IMR-90 (cell line): Measurements from ENCODE around the gene DENND1B. TPM values are rescaled to one million over a fixed set of nuclear protein-coding genes. Genes with fewer than 3 reads are reported as not detected.

ENCODE experiments used
- ATAC-seq: fragments of 200-7000 bp; cut with Tn5 transposase; 2 replicates; pipeline ENCODE4 v1.9.1; 2020; ENCODE audit warnings: low read depth, mild to moderate bottlenecking, moderate library complexity
- BruUV-seq: library from RNA; stranded (reverse); fragments of 400-500 nt; replicated peaks from 2 replicates; lab custom pipeline; 2021; lab: Mats Ljungman, UMichigan
- CTCF ChIA-PET: fragments of 300-600 bp; formaldehyde crosslinking; extraction: SDS; loops from one replicate; lab custom pipeline; 2021; ENCODE audit warnings: antibody characterized with exemption; lab: Yijun Ruan, JAX
- POLR2A ChIA-PET: fragments of 300-600 bp; sonication (Branson Sonifier 250); formaldehyde crosslinking; loops from one replicate; lab custom pipeline; 2022; ENCODE audit warnings: antibody characterized with exemption; ENCODE audit not compliant: unreplicated experiment; lab: Charles Lee
- DNase-seq: peaks from one replicate; pipeline ENCODE4 v3.0.0; 2013
- H2AFZ ChIP-seq: replicated peaks from 2 replicates; pipeline ENCODE3; 2013; ENCODE audit warnings: low read length, mild to moderate bottlenecking; ENCODE audit not compliant: poor library complexity
- H2AK5ac ChIP-seq: 2 replicates; pipeline ENCODE4 v1.6.1; 2013; ENCODE audit warnings: low read depth, low read length, inconsistent platforms
- H2AK9ac ChIP-seq: replicated peaks from 2 replicates; pipeline ENCODE3; 2013; ENCODE audit warnings: mild to moderate bottlenecking, low read depth, low read length, moderate library complexity; ENCODE audit not compliant: poor library complexity
- H2BK120ac ChIP-seq: 2 replicates; pipeline ENCODE4 v1.6.1; 2013; ENCODE audit warnings: low read depth, low read length, inconsistent platforms
- H2BK15ac ChIP-seq: 3 replicates; pipeline ENCODE4 v1.6.1; 2013; ENCODE audit warnings: low read depth, low read length, inconsistent platforms
- H2BK20ac ChIP-seq: 2 replicates; pipeline ENCODE4 v1.6.1; 2013; ENCODE audit warnings: low read depth, mild to moderate bottlenecking, inconsistent platforms, low read length, moderate library complexity
- H2BK5ac ChIP-seq: 2 replicates; pipeline ENCODE4 v1.6.1; 2013; ENCODE audit warnings: mild to moderate bottlenecking, low read depth, low read length, inconsistent platforms; ENCODE audit not compliant: poor library complexity, severe bottlenecking
- H3K14ac ChIP-seq: replicated peaks from 2 replicates; pipeline ENCODE4 v1.6.1; 2013; ENCODE audit warnings: low read depth, low read length, inconsistent platforms
- H3K18ac ChIP-seq: 2 replicates; pipeline ENCODE4 v1.6.1; 2013; ENCODE audit warnings: low read depth, low read length, control low read depth
- H3K23ac ChIP-seq: 2 replicates; pipeline ENCODE4 v1.6.1; 2013; ENCODE audit warnings: low read depth, low read length, inconsistent platforms
- H3K27ac ChIP-seq: 2 replicates; pipeline ENCODE4 v1.5.1; 2013; ENCODE audit warnings: mild to moderate bottlenecking, control low read depth, low read length; ENCODE audit not compliant: insufficient read depth
- H3K27me3 ChIP-seq: 2 replicates; pipeline ENCODE4 v1.6.1; 2013; ENCODE audit warnings: low read length; ENCODE audit not compliant: control insufficient read depth, insufficient read depth
- H3K36me3 ChIP-seq: 2 replicates; pipeline ENCODE4 v1.6.1; 2013; ENCODE audit warnings: low read length, mixed read lengths; ENCODE audit not compliant: control insufficient read depth, insufficient read depth
- H3K4ac ChIP-seq: 2 replicates; pipeline ENCODE4 v1.6.1; 2013; ENCODE audit warnings: low read depth, low read length, inconsistent platforms
- H3K4me1 ChIP-seq: 2 replicates; pipeline ENCODE4 v1.6.1; 2013; ENCODE audit warnings: low read length, mixed read lengths; ENCODE audit not compliant: control insufficient read depth, insufficient read depth
- H3K4me2 ChIP-seq: 2 replicates; pipeline ENCODE4 v1.6.1; 2013; ENCODE audit warnings: low read depth, mild to moderate bottlenecking, control low read depth, low read length, moderate library complexity
- H3K4me3 ChIP-seq: 2 replicates; pipeline ENCODE4 v1.5.1; 2013; ENCODE audit warnings: low read depth, mild to moderate bottlenecking, control low read depth, low read length, moderate library complexity; ENCODE audit not compliant: insufficient read depth
- H3K56ac ChIP-seq: 2 replicates; pipeline ENCODE4 v1.6.1; 2013; ENCODE audit warnings: low read length, inconsistent platforms; ENCODE audit not compliant: insufficient read depth; ENCODE audit errors: extremely low read depth
- H3K79me1 ChIP-seq, 2 experiments: 2 replicates each; pipeline ENCODE4 v1.6.1; 2013; ENCODE audit warnings: low read length in 2 of 2, inconsistent platforms in 1 of 2, low read depth in 1 of 2
- H3K9ac ChIP-seq: 2 replicates; pipeline ENCODE4 v1.6.1; 2013; ENCODE audit warnings: low read depth, low read length, control low read depth
- H3K9me1 ChIP-seq: 2 replicates; pipeline ENCODE4 v1.6.1; 2013; ENCODE audit warnings: low read length, inconsistent platforms; ENCODE audit not compliant: insufficient read depth
- H3K9me3 ChIP-seq: 2 replicates; pipeline ENCODE4 v1.6.1; 2013; ENCODE audit warnings: low read length; ENCODE audit not compliant: control insufficient read depth, insufficient read depth
- H4K20me1 ChIP-seq: 2 replicates; pipeline ENCODE4 v1.6.1; 2013; ENCODE audit warnings: low read length, inconsistent platforms; ENCODE audit not compliant: insufficient read depth
- H4K5ac ChIP-seq: 2 replicates; pipeline ENCODE4 v1.6.1; 2013; ENCODE audit warnings: mild to moderate bottlenecking, low read depth, low read length, control low read depth
- H4K8ac ChIP-seq, 2 experiments: 2 replicates each; pipeline ENCODE4 v1.6.1; 2013; ENCODE audit warnings: low read depth in 2 of 2, low read length in 2 of 2, control low read depth in 1 of 2, inconsistent platforms in 1 of 2
- H4K91ac ChIP-seq: 2 replicates; pipeline ENCODE4 v1.6.1; 2013; ENCODE audit warnings: low read depth, low read length, inconsistent platforms; ENCODE audit not compliant: insufficient read depth
- BHLHE40 ChIP-seq: fragments of 150-350 bp; IDR thresholded peaks from 2 replicates; pipeline ENCODE4 v1.6.1; 2016; ENCODE audit warnings: mild to moderate bottlenecking, low read depth, low read length
- MAFK ChIP-seq: IDR thresholded peaks from 2 replicates; pipeline ENCODE4 v1.6.1; 2012; ENCODE audit warnings: low read depth, low read length, improper control_type of control experiment
- MAZ ChIP-seq: IDR thresholded peaks from 2 replicates; pipeline ENCODE4 v1.6.1; 2012; ENCODE audit warnings: low read depth, mild to moderate bottlenecking, low read length, improper control_type of control experiment, moderate library complexity, borderline replicate concordance
- MXI1 ChIP-seq: IDR thresholded peaks from 2 replicates; pipeline ENCODE4 v1.6.1; 2012; ENCODE audit warnings: low read depth, mild to moderate bottlenecking, low read length, moderate library complexity, borderline replicate concordance
- NFE2L2 ChIP-seq: fragments of 150-350 bp; IDR thresholded peaks from 2 replicates; pipeline ENCODE4 v1.6.1; 2016; ENCODE audit warnings: low read depth, mild to moderate bottlenecking, low read length
- RAD21 ChIP-seq: IDR thresholded peaks from 2 replicates; pipeline ENCODE4 v1.6.1; 2012; ENCODE audit warnings: low read length, improper control_type of control experiment
- RFX5 ChIP-seq: IDR thresholded peaks from 2 replicates; pipeline ENCODE4 v1.8.0; 2012; ENCODE audit warnings: low read depth, mild to moderate bottlenecking, low read length, moderate library complexity
- WGBS, 2 experiments: methylation state at CpG; one replicate each; pipeline versions ENCODE4 v1.1.5 to v1.1.7; 2013; ENCODE audit warnings: missing lambda C conversion rate in 2 of 2; ENCODE audit not compliant: insufficient read length in 1 of 2; ENCODE audit errors: extremely low coverage in 2 of 2; 5-methylcytosine and 5-hydroxymethylcytosine counted together
- dilution Hi-C: fragments of 300-500 bp; cut with HindIII; formaldehyde crosslinking; loops from one replicate; pipeline ENCODE4 v1.14.3; 2018; ENCODE audit warnings: low sequenced_read_pairs; ENCODE audit not compliant: unreplicated experiment
- in situ Hi-C: fragments of 300-500 bp; cut with MboI; formaldehyde crosslinking; loops from 3 replicates; pipeline ENCODE4 v1.14.3; 2019; ENCODE audit warnings: low sequenced_read_pairs, inconsistent platforms, mixed read lengths
- intact Hi-C: fragments of 100-400 bp; cut with micrococcal nuclease; formaldehyde crosslinking; loops from 2 replicates; pipeline ENCODE4 v1.10.0; 2022
- polyA plus RNA-seq, 3 experiments: library from polyadenylated mRNA; depleted of rRNA; stranded (reverse); fragments of >200 nt; gene quantifications; 2 replicates each; pipeline ENCODE4 v1.2.3, GENCODE V29; 2012; ENCODE audit warnings: low replicate concordance in 1 of 3
- total RNA-seq: library from RNA; depleted of rRNA; stranded (reverse); fragments of >200 nt; gene quantifications from 2 replicates; pipeline ENCODE4 v1.2.3, GENCODE V29; 2012

DENND1B gene
- total and polyA plus RNA-seq, 2 of the 4 experiments (the other 2 are of a cell fraction) = 4.0 to 24.2 TPM

DNA sequence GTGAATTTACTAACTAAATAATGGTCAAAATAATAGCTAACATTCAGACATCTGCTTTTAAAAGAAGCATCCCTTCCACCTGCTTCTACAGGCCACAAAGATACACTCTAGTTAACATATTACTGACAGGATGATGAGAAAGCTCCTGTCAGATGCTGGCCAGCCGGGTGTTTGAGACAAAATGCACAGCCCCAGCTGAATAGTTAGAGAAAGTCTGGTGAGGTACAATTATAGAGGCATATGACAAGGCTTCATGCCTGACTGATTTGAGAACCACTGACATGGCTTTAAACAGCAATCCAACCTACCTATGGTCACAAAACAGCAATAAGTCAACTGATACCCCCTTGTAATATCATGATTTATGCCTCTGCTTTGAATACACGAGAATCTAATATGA lies 137.0 kb downstream of the DENND1B start:
- Histone ChIP-seq H2AFZ (no peak overlapping the region), H3K79me1 (no peaks in the 10 kb centered on the region), H3K9me3 (no peaks in the 10 kb centered on the region), H3K56ac (no peak overlapping the region), H3K14ac (no peak overlapping the region), H2BK20ac (no peak overlapping the region), H4K5ac (no peak overlapping the region), H3K4me2 (no peak overlapping the region), H2BK15ac (no peak overlapping the region), H3K36me3 (peaks cover 5% of the 10 kb centered on the region), H4K8ac (no peak overlapping the region), H4K20me1 (no peaks in the 10 kb centered on the region), H2AK9ac (no peak overlapping the region), H4K91ac (no peak overlapping the region), H3K18ac (no peak overlapping the region), H3K27me3 (no peaks in the 10 kb centered on the region), H3K9ac (no peak overlapping the region), H2AK5ac (no peak overlapping the region), H3K23ac (no peak overlapping the region), H3K27ac (no peak overlapping the region), H2BK5ac (no peak overlapping the region), H2BK120ac (no peak overlapping the region), H3K4me3 (no peak overlapping the region), H3K4me1 (no peaks in the 10 kb centered on the region), H3K9me1 (peaks cover 3% of the 10 kb centered on the region), H3K4ac (no peak overlapping the region)
- dilution Hi-C loops (no loop called here), in situ Hi-C loops (no loop called here), intact Hi-C loops (no loop called here)
- BruUV-seq = no TSS peak
- no peak for DNase-seq
- ATAC-seq = no peak
- ChIA-PET CTCF (no interaction called here), POLR2A (no interaction called here)
- TF ChIP-seq BHLHE40 (no peak), RFX5 (no peak), MAFK (no peak), RAD21 (no peak), MXI1 (no peak), NFE2L2 (no peak), MAZ (no peak)
- no CpG with 5 or more reads among the region's 2 CpGs for WGBS, 2 experiments
